ENCODE results near the gene GALR2.

Gene GALR2

GRCh38 chr17:76046064-76046463 lies 28.5 kb upstream of the GALR2 start:
- H3K4me1 ChIP-seq (ENCODE audit: insufficient read depth, low read length, severe bottlenecking), result peaks cover 6% of the 10 kb centered on the region
- no peaks in the 10 kb centered on the region for H4K20me1 ChIP-seq (ENCODE audit: insufficient read depth, low read length)
- H2AFZ ChIP-seq (ENCODE audit: low read length), result no peak overlapping the region
- no peak for TF ChIP-seq EZH2 (IDR thresholded peaks at IDR 0.05; ENCODE audit: borderline replicate concordance, low read length)
- TF ChIP-seq, protein P1, sequence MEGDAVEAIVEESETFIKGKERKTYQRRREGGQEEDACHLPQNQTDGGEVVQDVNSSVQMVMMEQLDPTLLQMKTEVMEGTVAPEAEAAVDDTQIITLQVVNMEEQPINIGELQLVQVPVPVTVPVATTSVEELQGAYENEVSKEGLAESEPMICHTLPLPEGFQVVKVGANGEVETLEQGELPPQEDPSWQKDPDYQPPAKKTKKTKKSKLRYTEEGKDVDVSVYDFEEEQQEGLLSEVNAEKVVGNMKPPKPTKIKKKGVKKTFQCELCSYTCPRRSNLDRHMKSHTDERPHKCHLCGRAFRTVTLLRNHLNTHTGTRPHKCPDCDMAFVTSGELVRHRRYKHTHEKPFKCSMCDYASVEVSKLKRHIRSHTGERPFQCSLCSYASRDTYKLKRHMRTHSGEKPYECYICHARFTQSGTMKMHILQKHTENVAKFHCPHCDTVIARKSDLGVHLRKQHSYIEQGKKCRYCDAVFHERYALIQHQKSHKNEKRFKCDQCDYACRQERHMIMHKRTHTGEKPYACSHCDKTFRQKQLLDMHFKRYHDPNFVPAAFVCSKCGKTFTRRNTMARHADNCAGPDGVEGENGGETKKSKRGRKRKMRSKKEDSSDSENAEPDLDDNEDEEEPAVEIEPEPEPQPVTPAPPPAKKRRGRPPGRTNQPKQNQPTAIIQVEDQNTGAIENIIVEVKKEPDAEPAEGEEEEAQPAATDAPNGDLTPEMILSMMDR (IDR thresholded peaks at IDR 0.05; ENCODE audit: low read length), result no peak
- H3K79me2 ChIP-seq (ENCODE audit: insufficient read depth, low read length), result no peaks in the 10 kb centered on the region
- H3K4me2 ChIP-seq (ENCODE audit: low read length), result no peak overlapping the region
- no peaks in the 10 kb centered on the region for H3K9me2 ChIP-seq (ENCODE audit: low read depth, low read length)
- peaks cover 88% of the 10 kb centered on the region for H3K36me3 ChIP-seq (ENCODE audit: insufficient read depth, low read length)
- H3K9me3 ChIP-seq (ENCODE audit: low read length), result no peaks in the 10 kb centered on the region
- H3K9ac ChIP-seq (ENCODE audit: low read length), result no peak overlapping the region
- no peak overlapping the region for H3K27ac ChIP-seq (ENCODE audit: low read depth, low read length, poor library complexity, severe bottlenecking)
- H3F3A ChIP-seq (ENCODE audit: insufficient read depth, low read length), result no peaks in the 10 kb centered on the region
- H3K27me3 ChIP-seq (ENCODE audit: insufficient read depth, low read length), result no peaks in the 10 kb centered on the region
- no peak overlapping the region for H3K4me3 ChIP-seq (ENCODE audit: low read depth, low read length, poor library complexity, severe bottlenecking)

GRCh38 chr17:76048025-76048605 lies 26.5 kb upstream of the GALR2 start:
- H3K4me3 ChIP-seq (ENCODE audit: low read depth, low read length, poor library complexity, severe bottlenecking), result no peak overlapping the region
- no peaks in the 10 kb centered on the region for H3K9me2 ChIP-seq (ENCODE audit: low read depth, low read length)
- H3K9ac ChIP-seq (ENCODE audit: low read length), result no peak overlapping the region
- H3K9me3 ChIP-seq (ENCODE audit: low read length), result no peaks in the 10 kb centered on the region
- peaks cover 85% of the 10 kb centered on the region for H3K36me3 ChIP-seq (ENCODE audit: insufficient read depth, low read length)
- H3K27me3 ChIP-seq (ENCODE audit: insufficient read depth, low read length), result no peaks in the 10 kb centered on the region
- H3F3A ChIP-seq (ENCODE audit: insufficient read depth, low read length), result no peaks in the 10 kb centered on the region
- no peak overlapping the region for H3K27ac ChIP-seq (ENCODE audit: low read depth, low read length, poor library complexity, severe bottlenecking)
- TF ChIP-seq, protein P1 (IDR thresholded peaks at IDR 0.05; ENCODE audit: low read length), result no peak
- TF ChIP-seq EZH2 (IDR thresholded peaks at IDR 0.05; ENCODE audit: borderline replicate concordance, low read length), result no peak
- H3K4me1 ChIP-seq (ENCODE audit: insufficient read depth, low read length, severe bottlenecking), result peaks cover 6% of the 10 kb centered on the region
- H3K79me2 ChIP-seq (ENCODE audit: insufficient read depth, low read length), result no peaks in the 10 kb centered on the region
- H3K4me2 ChIP-seq (ENCODE audit: low read length), result no peak overlapping the region
- no peak overlapping the region for H2AFZ ChIP-seq (ENCODE audit: low read length)
- no peaks in the 10 kb centered on the region for H4K20me1 ChIP-seq (ENCODE audit: insufficient read depth, low read length)

DNA sequence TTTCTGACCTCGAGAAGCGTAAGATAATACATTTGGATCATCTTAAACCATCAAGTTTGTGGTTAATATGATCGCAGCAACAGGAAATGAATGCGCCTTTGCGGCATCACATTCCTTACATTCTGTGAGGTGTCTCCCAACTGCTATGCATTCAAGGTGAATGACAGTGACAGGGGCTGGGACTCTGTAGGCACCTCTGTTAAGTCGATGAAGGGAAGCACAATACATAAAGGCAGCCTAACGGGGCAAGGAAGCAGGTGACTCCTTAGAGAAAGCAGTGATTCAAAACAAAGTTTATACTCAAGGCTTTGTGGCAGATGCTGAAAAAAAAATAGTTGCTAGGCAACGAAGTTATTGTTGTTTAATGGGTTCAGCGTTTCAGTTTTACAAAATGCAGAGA lies 25.9 kb upstream of the GALR2 start:
- no peak overlapping the region for H3K4me2 ChIP-seq (ENCODE audit: low read length)
- H3K36me3 ChIP-seq (ENCODE audit: insufficient read depth, low read length), result peaks cover 85% of the 10 kb centered on the region
- H3F3A ChIP-seq (ENCODE audit: insufficient read depth, low read length), result no peaks in the 10 kb centered on the region
- TF ChIP-seq, protein P1 (IDR thresholded peaks at IDR 0.05; ENCODE audit: low read length), result no peak
- no peak for TF ChIP-seq EZH2 (IDR thresholded peaks at IDR 0.05; ENCODE audit: borderline replicate concordance, low read length)
- no peak overlapping the region for H3K9ac ChIP-seq (ENCODE audit: low read length)
- H2AFZ ChIP-seq (ENCODE audit: low read length), result no peak overlapping the region
- no peaks in the 10 kb centered on the region for H3K9me2 ChIP-seq (ENCODE audit: low read depth, low read length)
- no peaks in the 10 kb centered on the region for H3K27me3 ChIP-seq (ENCODE audit: insufficient read depth, low read length)
- H4K20me1 ChIP-seq (ENCODE audit: insufficient read depth, low read length), result no peaks in the 10 kb centered on the region
- H3K4me3 ChIP-seq (ENCODE audit: low read depth, low read length, poor library complexity, severe bottlenecking), result no peak overlapping the region
- peaks cover 6% of the 10 kb centered on the region for H3K4me1 ChIP-seq (ENCODE audit: insufficient read depth, low read length, severe bottlenecking)
- H3K79me2 ChIP-seq (ENCODE audit: insufficient read depth, low read length), result no peaks in the 10 kb centered on the region
- no peaks in the 10 kb centered on the region for H3K9me3 ChIP-seq (ENCODE audit: low read length)
- H3K27ac ChIP-seq (ENCODE audit: low read depth, low read length, poor library complexity, severe bottlenecking), result no peak overlapping the region
